ENCODE measurements around the gene ABLIM2. TPM values are rescaled to one million over a fixed set of nuclear protein-coding genes. Genes with fewer than 3 reads are reported as not detected.

The ABLIM2 gene
- total and polyA plus RNA-seq, 2 of the 4 experiments (the other 2 are of a cell fraction) = under 0.01 to 0.10 TPM

DNA sequence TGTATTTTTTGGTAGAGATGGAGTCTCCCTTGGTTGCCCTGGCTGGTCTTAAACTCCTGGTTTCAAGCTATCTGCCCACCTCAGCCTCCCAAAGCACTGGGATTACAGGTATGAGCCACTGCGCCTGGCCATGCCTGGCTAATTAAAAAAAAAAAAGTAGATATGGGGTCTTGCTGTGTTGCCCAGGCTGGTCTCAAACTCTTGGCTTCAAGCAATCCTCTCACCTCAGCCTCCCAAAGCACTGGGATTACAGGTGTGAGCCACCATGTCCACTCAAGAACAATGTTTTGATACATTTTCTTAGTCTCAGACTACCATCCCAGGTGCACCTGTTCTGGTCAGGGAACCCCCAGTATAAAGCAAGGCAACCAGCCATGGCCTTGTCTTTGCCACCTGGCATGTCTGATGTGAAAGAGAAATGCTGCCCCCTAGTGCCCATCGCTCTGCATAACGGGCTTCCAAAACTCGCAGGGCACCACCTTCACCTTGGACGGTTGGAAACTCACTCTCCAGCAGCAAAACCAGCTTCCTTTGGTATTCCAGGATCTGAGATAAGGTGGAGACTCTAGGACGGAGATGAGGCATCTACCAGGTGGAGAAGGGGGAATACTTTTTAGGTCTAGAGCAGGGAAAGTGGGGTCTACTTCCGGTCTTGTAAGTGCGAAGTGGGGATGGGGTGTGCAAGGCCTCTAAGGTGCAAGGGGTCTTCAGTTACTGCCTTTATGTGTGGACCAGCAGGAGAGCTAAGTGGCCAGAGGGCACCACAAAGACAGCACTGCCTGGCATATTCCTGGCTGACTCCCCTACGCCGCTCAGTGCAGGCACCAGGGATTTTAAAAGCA lies 171.2 kb downstream of the ABLIM2 start:
- DNase-seq (peak; percentile 77), ATAC-seq (ENCODE audit: low read depth) (peak; percentile 87)
- intact Hi-C loops (cut with micrococcal nuclease) = loop anchor here (1.0 to 10.0 kb wide), 6 partner anchors 48 to 793 kb away; partner anchors contain the start of genes AFAP1 and SORCS2
- H3K4ac ChIP-seq (ENCODE audit: low read depth, low read length) = peak overlapping the region; percentile 72; the same call in 1 of the 2 replicates
- ChIA-PET CTCF (interaction anchor here (0.6 to 1.8 kb wide), 7 partner anchors 21 to 185 kb away, joined by 3 to 8 read pairs (median 4); no protein-coding TSS in a partner anchor), POLR2A (ENCODE audit: unreplicated experiment) (interaction anchor here (0.6 kb wide), 1 partner anchor 10 kb away, joined by 3 read pairs; no protein-coding TSS in a partner anchor)
- H2BK5ac ChIP-seq (ENCODE audit: low read depth, low read length, poor library complexity, severe bottlenecking) = no peak overlapping the region
- H3K79me1 ChIP-seq (ENCODE audit: low read depth in 1 of 2, low read length in 2 of 2) = peaks cover 3 to 14% of the 10 kb centered on the region in 2 experiments; a peak in 1 of 4 replicates
- H3K18ac ChIP-seq (ENCODE audit: low read depth, low read length) = peak overlapping the region; percentile 26; the same call in 1 of the 2 replicates
- in situ Hi-C loops (cut with MboI; ENCODE audit: low sequenced_read_pairs) = loop anchor here (10.0 kb wide), 1 partner anchor 223 kb away; no protein-coding TSS in a partner anchor
- no peak overlapping the region for H3K27ac ChIP-seq (ENCODE audit: insufficient read depth, low read length)
- H4K5ac ChIP-seq (ENCODE audit: low read depth, low read length) = peak overlapping the region; percentile 7; the same call in 1 of the 2 replicates
- peak overlapping the region; percentile 79; the same call in 1 of the 2 replicates for H2AK5ac ChIP-seq (ENCODE audit: low read depth, low read length)
- H3K9me3 ChIP-seq (ENCODE audit: control insufficient read depth, insufficient read depth, low read length) = no peaks in the 10 kb centered on the region
- peak overlapping the region; percentile 75 for H2AFZ ChIP-seq (replicated peaks; ENCODE audit: low read length, poor library complexity)
- peak overlapping the region; percentile 35; the same call in 1 of the 2 replicates for H3K56ac ChIP-seq (ENCODE audit: extremely low read depth, insufficient read depth, low read length)
- peaks cover 12% of the 10 kb centered on the region for H3K4me1 ChIP-seq (ENCODE audit: control insufficient read depth, insufficient read depth, low read length)
- no peak overlapping the region for H3K4me3 ChIP-seq (ENCODE audit: insufficient read depth, low read depth, low read length)
- dilution Hi-C loops (cut with HindIII; ENCODE audit: low sequenced_read_pairs, unreplicated experiment) = no loop called here
- H2BK120ac ChIP-seq (ENCODE audit: low read depth, low read length) = peak overlapping the region; percentile 79; the same call in 1 of the 2 replicates
- H2BK15ac ChIP-seq (ENCODE audit: low read depth, low read length) = 0 out of 3 replicates have a peak overlapping the region, but pooled peaks have one; percentile 17
- H4K20me1 ChIP-seq (ENCODE audit: insufficient read depth, low read length) = no peaks in the 10 kb centered on the region; the same call in 1 of the 2 replicates
- no peak overlapping the region for H3K9ac ChIP-seq (ENCODE audit: low read depth, low read length)
- peak overlapping the region; percentile 46; the same call in 1 of the 2 replicates for H4K91ac ChIP-seq (ENCODE audit: insufficient read depth, low read depth, low read length)
- H3K4me2 ChIP-seq (ENCODE audit: low read depth, low read length) = no peak overlapping the region
- no peaks in the 10 kb centered on the region for H3K9me1 ChIP-seq (ENCODE audit: insufficient read depth, low read length)
- TF ChIP-seq MAFK (IDR thresholded peaks at IDR 0.05; ENCODE audit: low read depth, low read length) (0 out of 2 replicates have a peak, but pooled peaks have one; percentile 12), POLR2A (IDR thresholded peaks at IDR 0.05; ENCODE audit: low read depth, low read length) (0 out of 2 replicates have a peak, but pooled peaks have one; percentile 38), SMC3 (IDR thresholded peaks at IDR 0.05; ENCODE audit: low read depth, low read length) (peak; percentile 89), RAD21 (IDR thresholded peaks at IDR 0.05; ENCODE audit: low read length) (peak; percentile 97), FOS (IDR thresholded peaks at IDR 0.05; ENCODE audit: low read depth, low read length) (no peak), BHLHE40 (IDR thresholded peaks at IDR 0.05; ENCODE audit: low read depth, low read length) (no peak), RCOR1 (IDR thresholded peaks at IDR 0.05; ENCODE audit: insufficient replicate concordance, low read length) (peak; percentile 96), CEBPB (IDR thresholded peaks at IDR 0.05; ENCODE audit: low read depth, low read length) (no peak)
- TF ChIP-seq, protein P1, sequence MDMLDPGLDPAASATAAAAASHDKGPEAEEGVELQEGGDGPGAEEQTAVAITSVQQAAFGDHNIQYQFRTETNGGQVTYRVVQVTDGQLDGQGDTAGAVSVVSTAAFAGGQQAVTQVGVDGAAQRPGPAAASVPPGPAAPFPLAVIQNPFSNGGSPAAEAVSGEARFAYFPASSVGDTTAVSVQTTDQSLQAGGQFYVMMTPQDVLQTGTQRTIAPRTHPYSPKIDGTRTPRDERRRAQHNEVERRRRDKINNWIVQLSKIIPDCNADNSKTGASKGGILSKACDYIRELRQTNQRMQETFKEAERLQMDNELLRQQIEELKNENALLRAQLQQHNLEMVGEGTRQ (IDR thresholded peaks at IDR 0.05; ENCODE audit: low read depth, low read length) = no peak
- TF ChIP-seq, protein P2, sequence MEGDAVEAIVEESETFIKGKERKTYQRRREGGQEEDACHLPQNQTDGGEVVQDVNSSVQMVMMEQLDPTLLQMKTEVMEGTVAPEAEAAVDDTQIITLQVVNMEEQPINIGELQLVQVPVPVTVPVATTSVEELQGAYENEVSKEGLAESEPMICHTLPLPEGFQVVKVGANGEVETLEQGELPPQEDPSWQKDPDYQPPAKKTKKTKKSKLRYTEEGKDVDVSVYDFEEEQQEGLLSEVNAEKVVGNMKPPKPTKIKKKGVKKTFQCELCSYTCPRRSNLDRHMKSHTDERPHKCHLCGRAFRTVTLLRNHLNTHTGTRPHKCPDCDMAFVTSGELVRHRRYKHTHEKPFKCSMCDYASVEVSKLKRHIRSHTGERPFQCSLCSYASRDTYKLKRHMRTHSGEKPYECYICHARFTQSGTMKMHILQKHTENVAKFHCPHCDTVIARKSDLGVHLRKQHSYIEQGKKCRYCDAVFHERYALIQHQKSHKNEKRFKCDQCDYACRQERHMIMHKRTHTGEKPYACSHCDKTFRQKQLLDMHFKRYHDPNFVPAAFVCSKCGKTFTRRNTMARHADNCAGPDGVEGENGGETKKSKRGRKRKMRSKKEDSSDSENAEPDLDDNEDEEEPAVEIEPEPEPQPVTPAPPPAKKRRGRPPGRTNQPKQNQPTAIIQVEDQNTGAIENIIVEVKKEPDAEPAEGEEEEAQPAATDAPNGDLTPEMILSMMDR (conservative IDR thresholded peaks at IDR 0.05; ENCODE audit: low read depth, low read length) = peak; percentile 95
- H3K36me3 ChIP-seq (ENCODE audit: control insufficient read depth, insufficient read depth, low read length) = no peaks in the 10 kb centered on the region
- peak overlapping the region; percentile 53 for H2AK9ac ChIP-seq (replicated peaks; ENCODE audit: low read depth, low read length, poor library complexity)
- 0 out of 2 replicates have a peak overlapping the region, but pooled peaks have one; percentile 73 for H3K14ac ChIP-seq (replicated peaks; ENCODE audit: low read depth, low read length)
- H2BK20ac ChIP-seq (ENCODE audit: low read depth, low read length) = peak overlapping the region; percentile 84
- H4K8ac ChIP-seq (ENCODE audit: low read depth in 2 of 2, low read length in 2 of 2) = peak overlapping the region in 1 of 2 experiments; percentile 66; a peak in 2 of 4 replicates
- H3K27me3 ChIP-seq (ENCODE audit: control insufficient read depth, insufficient read depth, low read length) = peaks cover 5% of the 10 kb centered on the region; the same call in 1 of the 2 replicates
- no peak overlapping the region for H3K23ac ChIP-seq (ENCODE audit: low read depth, low read length)
- WGBS, 2 experiments (ENCODE audit: extremely low coverage in 2 of 2, insufficient read length in 1 of 2) = 0% methylated on average over 1 of the region's 10 CpGs; no CpG with 5 or more reads in 1 of the 2 experiments
- BruUV-seq (replicated peaks) = no TSS peak
